HG03378 (cell line): Measurements from ENCODE around the gene ZBTB4.

Source experiments
- ATAC-seq: cut with Tn5 transposase; IDR thresholded peaks from one replicate; pipeline ENCODE4 v1.9.1; 2021; ENCODE audit warnings: mild to moderate bottlenecking, moderate library complexity; ENCODE audit not compliant: unreplicated experiment

ZBTB4 gene

DNA sequence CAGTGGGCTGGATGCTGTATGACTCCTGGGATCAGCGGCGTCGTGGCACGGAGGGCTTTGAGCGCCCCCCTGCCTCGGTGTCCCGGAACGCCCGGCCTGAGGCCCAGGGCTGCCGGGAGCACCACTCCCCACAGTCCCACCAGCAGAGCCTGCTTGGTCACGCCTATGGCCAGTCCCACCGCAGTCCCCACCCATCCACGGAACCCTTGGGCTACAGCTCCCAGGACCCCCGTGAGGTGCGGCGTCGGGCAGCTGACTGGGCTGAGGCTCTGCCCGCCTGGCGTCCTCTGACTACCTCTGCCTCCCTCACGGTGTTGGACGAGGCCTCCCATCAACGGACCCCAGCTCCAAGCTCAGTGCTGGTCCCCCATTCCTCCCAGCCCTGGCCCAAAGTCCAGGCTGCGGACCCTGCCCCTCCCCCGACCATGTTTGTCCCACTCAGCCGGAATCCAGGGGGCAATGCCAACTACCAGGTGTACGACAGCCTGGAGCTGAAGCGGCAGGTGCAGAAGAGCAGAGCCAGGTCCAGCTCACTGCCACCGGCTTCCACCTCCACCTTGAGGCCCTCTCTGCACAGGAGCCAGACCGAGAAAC, 52.4 kb downstream of the ZBTB4 start:
- no peak for ATAC-seq

DNA sequence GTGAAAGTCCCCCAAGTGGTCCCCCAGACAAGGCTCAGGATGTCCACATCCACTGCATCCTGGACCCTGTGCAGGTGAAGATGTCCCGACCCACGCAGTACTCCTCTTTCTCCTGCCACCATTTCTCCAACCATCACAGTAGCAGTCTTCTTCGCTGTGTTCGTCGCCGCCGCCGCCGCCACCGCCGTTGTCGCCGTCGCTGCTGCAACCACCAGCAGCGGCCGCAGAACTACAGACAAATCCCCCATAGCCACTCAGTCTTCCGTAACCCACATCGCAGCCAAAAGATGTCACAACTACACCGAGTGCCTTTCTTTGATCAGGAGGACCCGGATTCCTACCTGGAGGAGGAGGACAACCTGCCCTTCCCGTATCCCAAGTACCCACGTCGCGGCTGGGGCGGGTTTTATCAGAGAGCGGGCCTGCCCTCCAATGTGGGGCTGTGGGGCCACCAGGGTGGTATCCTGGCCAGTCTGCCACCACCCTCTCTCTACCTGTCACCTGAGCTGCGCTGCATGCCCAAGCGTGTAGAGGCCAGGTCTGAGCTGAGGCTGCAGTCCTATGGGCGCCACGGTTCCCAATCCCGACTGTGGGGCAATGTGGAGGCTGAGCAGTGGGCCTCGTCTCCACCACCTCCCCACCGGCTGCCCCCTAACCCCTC, 53.1 kb downstream of the ZBTB4 start:
- no peak for ATAC-seq

- no peak for ATAC-seq
These were observed 53.7 kb downstream of the ZBTB4 start for GRCh38 chr17:7425756-7426155.

- no peak for ATAC-seq
These were observed 54.1 kb downstream of the ZBTB4 start, which contains the start of gene SPEM2 for GRCh38 chr17:7425316-7425715. Gene SPEM2, plus strand, starts transcription at chr17:7425616. Its CDS starts 73 bp downstream, at chr17:7425689.

- ATAC-seq = no peak
These were observed 55.8 kb downstream of the ZBTB4 start for GRCh38 chr17:7423679-7424078.

DNA sequence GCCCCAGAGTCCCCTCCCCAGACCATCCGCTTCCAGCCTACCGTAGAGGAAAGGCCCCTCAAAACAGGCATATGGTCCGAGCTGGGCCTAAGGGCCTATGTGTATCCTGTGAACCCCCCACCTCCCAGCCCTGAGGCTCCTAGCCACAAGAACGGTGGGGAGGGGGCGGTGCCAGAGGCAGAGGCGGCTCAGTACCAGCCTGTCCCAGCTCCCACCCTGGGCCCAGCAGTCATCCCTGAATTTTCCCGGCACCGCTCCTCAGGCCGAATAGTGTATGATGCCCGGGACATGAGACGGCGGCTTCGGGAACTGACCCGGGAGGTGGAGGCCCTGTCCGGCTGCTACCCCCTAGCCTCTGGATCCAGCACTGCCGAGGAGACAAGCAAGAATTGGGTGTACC, 58.2 kb downstream of the ZBTB4 start:
- no peak for ATAC-seq

DNA sequence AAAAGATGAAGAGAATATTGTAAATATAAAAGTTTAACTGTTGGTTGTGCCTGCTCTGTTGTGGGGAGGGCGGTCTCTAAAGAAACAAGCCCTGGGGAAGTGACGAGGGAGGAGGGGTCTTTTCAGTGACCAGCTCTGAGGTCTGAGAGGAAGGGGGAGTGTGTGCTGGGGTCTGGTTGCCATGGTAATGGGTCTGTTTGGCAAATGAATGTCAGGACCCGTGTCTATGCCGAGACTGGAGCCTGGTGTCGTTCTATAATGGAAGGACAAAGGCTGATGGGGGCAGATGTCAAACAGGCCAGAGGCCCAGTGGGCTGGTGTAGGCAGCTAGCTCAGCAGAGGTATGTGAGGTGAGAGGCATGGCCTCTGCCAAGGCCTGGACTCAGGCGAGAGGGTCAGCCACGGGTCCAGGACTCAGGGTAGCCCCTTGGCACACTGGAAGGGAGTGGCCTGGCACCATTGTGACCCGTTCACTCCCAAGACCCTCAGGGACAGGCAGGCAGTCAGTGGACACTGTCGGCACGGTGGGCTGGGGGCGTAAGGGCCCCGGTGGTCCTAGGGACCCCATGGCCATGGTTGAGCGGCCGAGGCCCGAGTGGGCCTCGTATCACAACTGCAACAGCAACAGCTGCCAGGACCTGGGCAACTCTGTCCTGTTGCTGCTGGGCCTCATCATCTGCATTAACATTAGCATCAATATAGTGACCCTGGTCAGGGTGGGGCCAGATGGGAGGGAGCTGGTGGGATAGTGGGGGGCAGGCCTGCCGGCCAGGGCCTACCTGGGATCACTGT, 59.4 kb downstream of the ZBTB4 start, which contains the start of gene SPEM1:
TSS of gene SPEM1 (plus strand) at position 506 of the 792 bp plus-strand sequence. CDS start at position 567, 61 bp downstream.
- ATAC-seq = no peak

- ATAC-seq = no peak
These were observed 60.8 kb downstream of the ZBTB4 start for GRCh38 chr17:7418472-7419152.

- no peak for ATAC-seq
These were observed 62.3 kb downstream of the ZBTB4 start for GRCh38 chr17:7417056-7417655.

- no peak for ATAC-seq
These were observed 63.1 kb downstream of the ZBTB4 start for GRCh38 chr17:7416323-7416722.

DNA sequence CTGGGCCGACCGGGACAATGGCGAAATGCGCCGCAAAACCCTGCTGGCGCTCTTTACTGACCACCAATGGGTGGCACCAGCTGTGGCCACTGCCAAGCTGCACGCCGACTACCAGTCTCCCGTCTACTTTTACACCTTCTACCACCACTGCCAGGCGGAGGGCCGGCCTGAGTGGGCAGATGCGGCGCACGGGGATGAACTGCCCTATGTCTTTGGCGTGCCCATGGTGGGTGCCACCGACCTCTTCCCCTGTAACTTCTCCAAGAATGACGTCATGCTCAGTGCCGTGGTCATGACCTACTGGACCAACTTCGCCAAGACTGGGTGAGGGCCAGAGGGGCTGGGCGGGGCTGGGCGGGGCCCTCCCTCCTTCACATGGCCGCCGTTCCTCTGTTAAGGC, 63.6 kb downstream of the ZBTB4 start:
- ATAC-seq = no peak

GRCh38 chr17:7414837-7415236, 64.6 kb downstream of the ZBTB4 start:
- ATAC-seq = no peak

DNA sequence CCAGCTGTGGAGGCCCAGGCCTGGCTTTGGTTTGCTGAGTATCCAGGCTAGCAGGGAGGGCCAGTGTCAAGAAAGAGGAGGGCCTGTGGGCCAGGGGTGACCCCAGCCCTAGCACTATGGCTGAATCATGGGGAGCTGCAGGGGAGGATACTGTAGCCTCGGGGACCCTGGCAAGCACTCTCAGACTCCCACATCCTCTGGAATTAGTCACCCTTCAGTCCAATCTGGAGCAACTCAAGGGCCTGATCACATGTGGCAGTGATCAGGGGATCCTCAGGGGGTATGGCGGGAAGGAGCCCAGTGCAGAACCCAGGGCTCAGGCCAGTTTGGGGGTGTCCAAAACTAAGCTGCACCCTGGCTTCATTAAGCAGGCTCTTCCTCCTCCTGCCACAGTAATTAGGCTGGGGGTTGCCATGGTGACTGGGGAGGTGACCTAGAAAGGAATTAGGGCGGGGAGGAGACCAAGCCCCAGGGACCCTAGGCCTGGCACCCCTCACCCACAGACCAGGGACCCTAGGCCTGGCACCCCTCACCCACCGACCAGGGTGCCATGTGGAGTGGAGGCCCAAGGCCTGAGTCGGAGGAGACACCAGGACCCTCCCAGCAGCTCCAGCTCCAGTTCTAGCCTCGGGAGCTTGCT, 66.0 kb downstream of the ZBTB4 start:
- ATAC-seq = no peak

- no peak for ATAC-seq
These were observed 68.0 kb downstream of the ZBTB4 start for GRCh38 chr17:7411427-7411750.

DNA sequence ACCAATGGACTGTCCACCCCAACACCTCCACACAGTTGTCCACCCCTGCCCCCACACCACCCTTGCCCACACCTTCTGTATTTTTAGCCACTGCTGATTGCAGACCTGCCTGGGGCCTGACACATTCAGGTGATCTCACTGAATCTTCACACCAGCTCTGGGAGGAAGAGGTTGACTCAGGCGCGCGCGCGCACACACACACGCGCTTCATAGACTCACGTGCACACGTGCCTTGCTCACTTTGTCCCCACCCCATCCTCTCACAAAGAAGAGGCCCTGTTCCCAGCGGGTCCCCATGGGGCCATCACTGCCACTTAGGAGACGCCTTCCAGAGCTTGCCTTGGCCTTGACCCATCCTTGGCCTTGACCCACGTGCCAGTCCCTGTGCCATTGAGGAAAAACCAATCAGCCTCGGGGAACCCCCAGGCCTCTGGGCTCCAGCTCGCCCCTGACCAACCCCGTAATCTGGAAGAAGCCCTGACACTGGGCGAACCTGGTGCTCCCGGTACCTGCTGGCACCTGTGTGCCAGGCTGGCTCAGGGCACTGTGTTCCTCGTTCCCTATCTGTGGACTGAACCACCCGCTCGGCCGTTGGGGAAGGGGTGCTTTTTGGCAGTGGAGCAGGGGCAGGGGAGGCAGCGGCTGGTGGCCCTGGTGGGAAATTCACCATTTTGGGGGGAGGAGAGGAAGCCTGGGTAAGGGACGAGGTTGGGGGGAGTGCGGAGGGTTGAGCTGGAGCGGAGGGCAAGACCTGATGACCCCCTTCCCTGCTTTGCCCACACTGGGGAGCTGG, 68.6 kb downstream of the ZBTB4 start:
- no peak for ATAC-seq

DNA sequence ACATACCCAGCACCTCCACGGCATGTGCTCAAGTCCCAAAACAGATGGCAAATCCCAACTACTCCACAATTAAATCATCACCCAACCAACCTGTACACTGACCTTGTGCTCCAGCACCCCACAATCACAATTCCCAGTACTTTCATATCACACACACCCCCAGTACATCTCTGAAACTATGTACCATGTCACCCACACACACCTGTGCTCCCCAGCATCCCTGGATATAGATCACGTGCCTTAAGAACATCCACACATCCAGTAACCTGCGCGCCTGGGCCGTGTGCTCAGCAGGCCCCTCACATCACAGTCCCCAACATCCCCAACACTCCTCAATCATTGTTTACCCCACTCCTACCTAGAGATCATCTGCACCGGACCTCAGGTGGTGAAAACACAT, 69.7 kb downstream of the ZBTB4 start:
- no peak for ATAC-seq
